Iris pigment epithelial cell (primary cell): ENCODE data around the gene CRYBA2.

Experiments used
- DNase-seq: peaks from one replicate; pipeline ENCODE4 v3.0.0-alpha.2; 2011; ENCODE audit warnings: low read depth

Gene CRYBA2

DNA sequence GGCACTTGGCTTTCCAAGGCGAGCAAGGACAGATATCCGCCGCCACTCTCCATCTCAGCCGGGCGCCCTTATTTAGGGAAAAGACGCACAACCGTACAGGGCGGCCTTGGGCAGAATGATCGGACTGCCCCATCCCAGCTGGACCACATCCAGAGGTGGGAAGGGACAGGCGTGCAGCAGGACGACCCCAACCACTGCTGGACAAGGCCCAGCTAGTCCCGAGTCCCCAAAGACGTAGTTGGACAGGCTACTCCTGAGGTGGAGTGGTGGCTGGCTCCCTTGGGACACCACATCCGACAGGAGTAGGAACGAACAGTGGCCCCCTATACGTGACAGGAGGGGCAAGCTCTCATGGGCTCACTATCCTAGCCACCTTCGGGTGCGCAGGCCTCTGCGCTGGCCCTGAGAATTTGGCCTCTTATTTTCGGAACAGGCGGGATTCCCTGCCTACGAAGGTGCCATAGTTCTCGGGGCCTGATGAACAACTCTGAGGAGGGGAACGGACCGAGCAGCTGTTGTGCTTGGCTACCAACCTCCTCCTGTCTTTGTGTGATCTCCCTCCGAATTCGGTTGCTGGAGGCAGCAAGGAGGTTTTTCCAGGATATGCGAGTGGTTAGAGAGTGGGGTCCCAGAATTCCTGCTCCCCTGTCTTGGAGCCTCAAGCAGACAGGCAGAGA, 10.5 kb downstream of the CRYBA2 start:
- no peak for DNase-seq

DNA sequence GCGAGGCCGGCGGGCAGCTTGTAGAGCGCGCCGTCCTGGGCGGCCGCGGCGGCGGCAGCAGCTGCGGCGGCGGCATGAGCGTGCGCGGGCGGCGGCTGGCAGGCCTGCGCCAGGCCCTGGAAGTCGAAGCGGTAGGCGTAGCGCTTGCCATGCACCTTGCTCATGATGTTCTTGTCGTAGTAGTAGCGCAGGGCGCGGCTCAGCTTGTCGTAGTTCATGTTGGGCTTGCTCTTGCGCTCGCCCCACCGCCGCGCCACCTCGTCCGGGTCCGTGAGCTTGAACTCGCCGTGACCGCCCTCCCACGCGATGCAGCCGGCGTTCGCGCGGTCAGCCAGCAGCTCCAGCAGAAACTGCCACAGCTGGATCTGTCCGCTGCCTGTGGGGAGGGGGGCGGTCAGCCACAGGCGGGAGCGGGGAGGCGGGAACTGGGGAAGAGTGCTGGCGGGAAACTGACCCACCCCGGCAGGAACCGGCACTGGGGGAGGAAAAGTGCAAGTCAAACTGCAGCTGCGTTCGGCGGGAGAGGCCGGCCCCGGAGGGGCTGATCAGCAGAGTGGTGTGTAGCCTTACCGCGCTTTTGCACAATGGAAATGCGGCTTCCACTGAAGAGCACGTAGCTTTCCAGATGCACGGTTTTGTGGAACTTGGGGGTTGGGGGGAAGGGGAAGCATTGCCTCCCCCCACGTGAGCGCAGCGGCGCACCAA, 11.2 kb downstream of the CRYBA2 start:
- no peak for DNase-seq

DNA sequence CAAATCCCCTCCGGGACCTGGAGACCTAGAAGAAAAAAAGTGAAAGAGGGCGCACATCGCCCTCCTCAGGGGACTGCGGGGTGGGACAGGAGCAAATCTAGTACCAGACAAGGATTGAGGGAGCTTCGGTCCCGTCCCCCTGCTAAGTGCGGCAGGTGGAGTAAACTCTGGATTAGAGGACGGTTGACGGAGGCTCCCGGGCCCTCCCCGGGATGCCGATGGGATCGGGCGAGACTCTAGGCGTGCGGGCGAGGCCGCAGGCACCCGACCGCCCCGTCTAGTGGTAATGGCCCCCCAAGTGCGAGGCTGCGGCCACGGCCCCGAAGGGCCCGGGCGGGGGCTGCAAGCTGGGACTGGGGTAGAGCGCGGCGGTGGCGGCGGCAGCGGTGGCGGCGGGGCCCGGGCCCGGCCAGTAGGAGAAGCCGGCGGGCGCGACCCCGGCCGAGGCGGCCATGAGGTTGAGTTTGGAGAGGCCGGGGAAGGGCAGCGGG, 11.8 kb downstream of the CRYBA2 start:
- no peak for DNase-seq

DNA sequence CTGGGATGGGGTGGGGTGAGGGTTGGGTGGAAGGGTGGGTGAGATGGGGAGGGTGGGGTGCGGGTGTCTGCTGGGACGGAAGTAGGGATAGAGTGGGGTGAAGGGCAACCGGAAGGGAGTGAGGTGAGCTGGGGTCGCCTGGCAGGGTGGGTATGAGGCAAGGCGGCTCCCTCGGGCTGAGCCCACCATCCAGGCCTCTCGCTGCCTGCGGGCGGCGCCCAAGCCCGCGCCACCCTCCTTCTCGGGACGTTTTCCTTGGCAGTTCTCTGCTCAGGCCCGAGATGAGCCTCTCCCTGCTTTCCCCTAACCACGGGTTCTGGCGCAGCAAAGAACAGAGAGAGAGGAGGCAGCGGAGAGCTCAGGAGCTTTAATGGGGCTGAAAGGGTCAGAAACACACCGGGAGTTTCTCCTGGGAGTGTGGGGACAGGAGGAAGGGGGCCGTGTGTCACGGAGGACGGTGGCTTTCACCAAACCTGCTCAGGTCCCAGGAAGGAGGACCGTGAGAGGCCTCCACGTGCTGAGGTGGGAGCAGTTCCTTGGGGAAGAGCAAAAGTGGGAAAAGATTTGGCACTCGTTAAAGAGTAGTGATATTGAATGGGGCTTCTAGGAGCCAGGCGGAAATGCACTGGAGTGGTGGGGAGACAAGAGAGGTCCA, 12.4 kb downstream of the CRYBA2 start:
- no peak for DNase-seq

DNA sequence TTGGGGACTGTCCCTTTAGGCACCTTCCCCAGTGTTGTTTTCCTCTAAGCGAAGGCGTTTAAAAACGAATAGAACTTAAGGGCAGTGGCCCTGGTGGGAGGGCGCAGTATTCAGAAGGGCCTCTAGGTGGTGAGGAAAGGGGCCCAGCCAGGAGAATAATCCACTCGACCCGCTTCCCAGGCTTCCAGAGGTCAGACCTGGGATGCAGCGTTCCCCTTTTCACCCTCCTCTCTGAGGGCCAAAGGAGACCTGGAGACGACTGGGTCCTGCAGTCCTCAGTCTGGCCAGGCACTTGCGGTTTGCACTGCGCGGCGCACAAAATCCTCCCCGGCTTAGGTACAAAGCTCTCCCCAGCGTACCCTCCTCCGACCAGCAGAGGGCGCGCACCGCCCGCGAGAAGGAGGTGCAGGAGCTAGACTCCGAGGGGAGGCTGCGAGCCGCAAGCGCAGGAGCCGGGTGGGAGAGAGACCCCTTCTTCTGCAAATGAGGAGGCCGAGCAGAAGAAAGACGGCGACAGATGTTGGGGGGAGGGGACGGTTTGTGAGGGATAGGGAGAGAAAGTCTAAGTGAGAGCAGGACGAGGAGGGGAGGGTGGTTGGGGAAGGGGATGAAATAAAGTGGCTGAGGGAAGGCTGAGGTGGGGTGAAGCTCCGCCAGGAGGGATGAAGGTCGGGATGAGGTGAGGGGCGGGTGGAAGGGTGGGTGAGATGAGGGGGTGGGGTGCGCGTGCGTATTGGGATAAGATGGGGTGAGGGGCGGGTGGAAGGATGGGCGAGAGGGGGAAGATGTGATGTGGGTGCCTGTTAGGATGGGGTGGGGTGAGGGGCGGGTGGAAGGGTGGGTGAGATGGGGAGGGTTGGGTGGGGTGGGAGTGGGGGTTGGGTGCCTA, 13.1 kb downstream of the CRYBA2 start:
- peak; percentile 79 for DNase-seq

DNA sequence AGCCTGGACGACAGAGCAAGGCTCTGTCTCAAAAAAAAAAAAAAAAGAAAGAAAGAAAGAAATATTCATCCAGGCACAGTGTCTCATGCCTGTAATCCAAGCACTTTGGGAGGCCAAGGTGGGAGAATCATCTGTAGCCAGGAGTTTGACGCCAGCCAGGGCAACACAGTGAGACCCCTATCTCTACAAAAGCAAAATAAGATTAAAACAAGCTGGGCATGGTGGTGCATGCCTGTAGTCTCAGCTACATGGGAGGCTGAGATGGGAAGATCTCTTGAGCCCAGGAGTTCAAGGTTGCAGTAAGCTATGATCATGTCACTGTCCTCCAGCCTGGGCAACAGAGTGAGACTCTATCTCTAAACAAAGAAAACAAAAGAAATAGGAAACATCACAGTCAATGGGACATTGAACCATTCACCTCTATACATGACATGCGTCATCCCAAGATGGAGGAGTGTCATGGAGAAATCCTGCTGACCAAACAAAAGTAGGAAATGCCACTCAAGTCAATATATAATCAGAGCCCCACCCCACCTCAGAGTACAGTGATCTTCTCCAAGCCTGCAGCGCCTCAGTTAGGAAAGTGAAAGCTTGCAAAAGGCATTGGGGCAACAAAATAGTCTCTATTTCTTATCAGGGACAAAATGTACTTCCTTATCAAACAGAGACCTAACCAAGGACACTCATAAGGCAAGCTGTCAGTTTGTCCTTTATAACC, 18.0 kb downstream of the CRYBA2 start:
- no peak for DNase-seq

DNA sequence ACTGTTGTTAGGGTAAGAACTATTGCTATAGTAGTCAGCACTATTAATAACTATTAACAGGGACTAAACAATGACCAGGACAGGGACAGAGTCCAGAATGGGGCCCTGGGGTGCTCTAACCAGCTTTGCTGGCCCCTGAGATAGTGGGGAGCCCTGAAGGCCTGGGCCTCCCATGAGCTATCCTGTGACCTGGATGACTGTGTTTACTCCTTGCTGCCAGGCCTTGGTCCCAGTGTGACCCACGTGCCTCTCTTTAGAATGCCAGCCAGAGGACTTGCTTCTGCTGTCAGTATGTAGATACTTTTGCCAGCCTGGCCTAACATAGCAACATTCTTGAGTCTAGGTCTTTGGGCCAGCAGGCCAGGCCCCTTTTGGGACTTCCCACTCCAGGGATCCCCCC, 22.3 kb downstream of the CRYBA2 start:
- DNase-seq = no peak

DNA sequence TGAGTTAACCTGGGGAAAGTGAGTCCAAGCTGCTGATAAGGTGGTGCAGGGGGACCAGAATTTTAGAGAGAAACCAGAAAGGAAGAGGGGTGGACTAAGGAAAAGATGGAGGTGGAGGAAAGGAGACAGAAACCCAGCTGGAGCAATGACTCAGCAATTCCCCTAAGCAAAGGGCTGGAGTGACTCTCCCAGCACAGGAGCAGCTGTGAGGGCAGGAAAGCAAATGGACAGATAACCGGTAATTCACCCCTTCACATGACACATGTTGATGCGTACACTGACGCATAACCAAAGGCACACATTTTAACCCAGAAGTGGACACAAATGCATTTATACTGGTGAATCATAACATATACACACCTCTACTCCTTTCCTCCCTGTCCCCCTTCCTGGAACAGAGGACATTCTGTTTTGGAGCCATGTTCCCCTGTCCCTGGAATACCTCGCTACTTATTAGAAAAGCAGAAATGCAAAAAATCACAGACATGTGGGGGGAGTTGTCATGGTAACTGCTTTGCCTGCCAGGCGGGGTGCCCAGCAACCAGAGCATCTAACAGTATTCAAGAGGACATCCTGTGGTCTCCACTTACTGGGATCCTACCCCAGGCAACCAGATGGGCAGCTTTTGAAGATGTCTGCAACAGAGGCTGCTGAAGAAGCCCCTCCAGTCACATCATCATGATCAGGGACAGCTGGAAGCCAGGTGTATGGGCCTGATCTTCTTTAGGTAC, 29.0 kb downstream of the CRYBA2 start:
- peak; percentile 90 for DNase-seq

DNA sequence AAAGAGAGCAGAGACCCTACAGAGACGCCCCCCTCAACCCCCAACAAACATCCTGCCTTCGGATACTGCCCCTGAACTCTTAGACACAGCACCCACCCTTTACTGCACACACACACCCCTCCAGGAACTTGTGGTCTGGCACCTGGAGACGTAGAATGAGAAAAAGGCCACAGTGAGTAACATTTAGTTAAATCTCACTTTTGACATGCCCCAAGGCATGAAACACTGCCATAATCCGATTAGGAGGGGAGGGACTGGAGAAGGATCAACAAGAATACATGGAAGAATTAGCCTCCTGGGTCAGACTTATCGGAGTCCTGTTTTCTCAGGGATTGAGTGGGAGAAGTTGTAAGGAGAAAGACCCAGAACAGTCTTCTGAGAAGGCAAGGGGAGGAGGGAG, 29.6 kb downstream of the CRYBA2 start:
- no peak for DNase-seq

DNA sequence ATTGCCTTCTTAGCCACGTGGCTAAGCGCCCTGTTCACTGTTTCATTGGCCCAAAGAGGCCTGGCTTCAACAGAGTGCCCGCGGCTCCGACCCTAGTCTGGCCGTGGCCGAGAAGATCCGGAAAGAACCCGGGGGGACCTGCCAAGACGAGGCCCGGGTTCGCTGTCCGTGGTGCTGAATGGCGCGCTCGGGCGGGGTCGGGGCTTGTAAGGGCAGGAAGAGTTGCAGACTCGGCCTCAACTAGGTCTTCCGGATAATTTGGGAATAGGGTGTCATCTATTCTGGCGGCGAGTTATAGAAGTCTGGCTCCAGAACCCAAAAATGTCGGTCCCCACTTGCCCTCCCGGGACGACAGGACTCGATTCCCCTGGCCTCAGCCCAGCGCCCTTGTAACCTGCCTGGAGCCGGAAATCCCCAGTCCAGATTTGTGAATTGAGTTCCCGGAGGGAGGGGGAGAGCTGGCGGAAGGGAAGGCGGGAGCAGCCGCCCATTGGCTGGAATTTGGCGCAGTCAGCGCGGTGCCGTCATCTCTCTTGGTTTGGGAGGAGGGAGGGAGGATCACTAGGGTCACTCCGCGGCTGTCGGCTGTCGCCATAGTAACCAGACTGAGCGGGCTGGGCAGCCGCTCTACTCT, 30.2 kb downstream of the CRYBA2 start:
- peak; percentile 77 for DNase-seq

DNA sequence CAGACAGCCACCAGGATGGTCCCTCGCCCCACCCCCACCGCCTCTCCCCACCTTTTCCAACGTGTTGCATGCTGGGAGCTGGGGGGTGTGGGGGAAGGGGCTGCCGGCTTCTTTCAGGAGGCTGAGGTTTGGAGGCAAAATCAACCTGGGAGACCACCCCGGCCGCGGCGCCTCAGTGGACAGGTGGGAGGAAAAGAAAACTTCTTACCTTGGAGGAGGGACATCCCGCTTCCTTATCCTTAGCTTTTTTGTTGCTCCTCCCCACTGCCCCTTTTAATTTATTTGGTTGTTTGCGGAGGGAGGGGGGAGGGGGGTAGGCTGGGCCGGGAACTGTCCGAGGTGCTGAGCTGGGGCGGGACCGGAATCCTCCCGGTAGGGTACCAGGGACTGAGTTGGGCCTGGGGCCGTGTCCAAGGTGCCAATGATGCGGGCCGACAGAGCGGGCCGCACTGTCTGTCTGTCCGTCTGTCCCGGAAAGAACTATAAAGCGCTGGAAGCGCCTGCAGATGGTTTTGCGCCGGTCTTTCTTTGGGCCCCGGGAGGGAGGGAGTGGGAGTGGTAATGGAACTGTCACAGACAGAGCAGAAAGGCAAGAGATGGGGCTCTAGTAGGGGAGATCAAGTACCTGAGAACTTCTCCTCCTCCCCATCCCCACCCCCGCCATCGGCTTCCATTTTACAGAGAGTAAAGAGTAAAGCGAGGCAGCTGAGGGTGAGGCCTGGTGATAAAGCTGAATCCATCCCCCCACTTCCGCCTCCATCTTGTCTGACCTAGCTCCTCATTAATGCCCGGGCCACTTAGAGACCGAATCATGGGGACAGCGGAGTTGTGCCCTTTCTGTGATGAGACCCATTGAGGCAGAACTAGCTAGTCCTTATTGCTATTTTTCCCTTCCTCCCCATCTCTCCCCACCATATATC, 31.3 kb downstream of the CRYBA2 start:
- no peak for DNase-seq

DNA sequence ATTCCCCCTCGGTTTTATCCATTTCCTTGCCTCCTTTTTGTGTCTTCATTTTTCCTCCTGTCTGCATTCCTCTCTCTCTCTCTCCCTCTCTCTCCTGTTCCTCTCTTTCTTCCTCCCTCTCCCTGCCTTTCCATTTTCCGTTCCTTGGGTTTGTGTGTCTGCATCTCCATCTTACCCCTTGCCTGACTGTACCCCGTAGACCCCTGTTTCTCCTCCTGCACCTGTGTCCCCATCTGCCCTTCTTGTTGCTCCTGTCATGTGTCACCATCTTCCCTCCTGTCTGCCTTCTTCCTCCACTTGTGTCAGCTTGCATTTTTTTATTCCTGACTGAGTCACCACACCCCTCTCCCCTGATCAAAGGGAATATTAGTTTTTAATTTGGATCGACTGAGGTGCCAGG, 32.0 kb downstream of the CRYBA2 start:
- DNase-seq = no peak

DNA sequence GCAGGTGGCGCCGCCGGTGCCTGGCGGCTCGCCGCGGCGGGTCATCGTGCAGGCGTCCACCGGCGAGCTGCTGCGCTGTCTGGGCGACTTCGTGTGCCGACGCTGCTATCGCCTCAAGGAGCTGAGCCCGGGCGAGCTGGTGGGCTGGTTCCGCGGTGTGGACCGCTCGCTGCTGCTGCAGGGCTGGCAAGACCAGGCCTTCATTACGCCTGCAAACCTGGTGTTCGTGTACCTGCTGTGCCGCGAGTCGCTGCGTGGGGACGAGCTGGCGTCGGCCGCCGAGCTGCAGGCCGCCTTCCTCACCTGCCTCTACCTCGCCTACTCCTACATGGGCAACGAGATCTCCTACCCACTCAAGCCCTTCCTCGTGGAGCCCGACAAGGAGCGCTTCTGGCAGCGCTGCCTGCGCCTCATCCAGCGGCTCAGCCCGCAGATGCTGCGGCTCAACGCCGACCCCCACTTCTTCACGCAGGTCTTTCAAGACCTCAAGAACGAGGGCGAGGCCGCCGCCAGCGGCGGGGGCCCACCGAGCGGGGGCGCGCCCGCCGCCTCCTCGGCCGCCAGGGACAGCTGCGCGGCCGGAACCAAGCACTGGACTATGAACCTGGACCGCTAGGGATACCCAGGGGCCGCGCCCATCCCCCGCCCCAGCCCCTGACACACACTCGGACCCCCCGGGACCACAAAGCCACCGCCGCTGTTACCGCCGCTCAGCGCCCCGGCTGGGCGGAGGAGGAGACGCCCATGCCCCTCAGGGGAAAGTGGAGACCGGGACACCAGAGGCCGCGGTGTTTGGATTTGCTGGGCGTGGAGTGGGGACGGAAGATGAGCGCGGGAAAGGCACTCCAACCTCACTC, 32.7 kb downstream of the CRYBA2 start:
- DNase-seq = no peak

DNA sequence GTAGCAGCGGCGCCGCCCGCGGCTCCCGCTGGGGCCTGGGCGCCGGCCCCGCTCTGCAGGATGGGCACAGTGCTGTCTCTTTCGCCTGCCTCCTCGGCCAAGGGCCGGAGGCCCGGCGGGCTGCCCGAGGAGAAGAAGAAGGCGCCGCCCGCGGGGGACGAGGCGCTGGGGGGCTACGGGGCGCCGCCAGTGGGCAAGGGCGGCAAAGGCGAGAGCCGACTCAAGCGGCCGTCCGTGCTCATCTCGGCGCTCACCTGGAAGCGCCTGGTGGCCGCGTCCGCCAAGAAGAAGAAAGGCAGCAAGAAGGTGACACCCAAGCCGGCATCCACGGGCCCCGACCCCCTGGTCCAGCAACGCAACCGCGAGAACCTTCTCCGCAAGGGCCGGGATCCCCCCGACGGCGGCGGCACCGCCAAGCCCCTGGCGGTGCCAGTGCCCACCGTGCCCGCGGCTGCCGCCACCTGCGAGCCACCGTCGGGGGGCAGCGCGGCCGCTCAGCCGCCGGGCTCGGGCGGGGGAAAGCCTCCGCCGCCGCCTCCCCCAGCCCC, 33.4 kb downstream of the CRYBA2 start:
- no peak for DNase-seq

DNA sequence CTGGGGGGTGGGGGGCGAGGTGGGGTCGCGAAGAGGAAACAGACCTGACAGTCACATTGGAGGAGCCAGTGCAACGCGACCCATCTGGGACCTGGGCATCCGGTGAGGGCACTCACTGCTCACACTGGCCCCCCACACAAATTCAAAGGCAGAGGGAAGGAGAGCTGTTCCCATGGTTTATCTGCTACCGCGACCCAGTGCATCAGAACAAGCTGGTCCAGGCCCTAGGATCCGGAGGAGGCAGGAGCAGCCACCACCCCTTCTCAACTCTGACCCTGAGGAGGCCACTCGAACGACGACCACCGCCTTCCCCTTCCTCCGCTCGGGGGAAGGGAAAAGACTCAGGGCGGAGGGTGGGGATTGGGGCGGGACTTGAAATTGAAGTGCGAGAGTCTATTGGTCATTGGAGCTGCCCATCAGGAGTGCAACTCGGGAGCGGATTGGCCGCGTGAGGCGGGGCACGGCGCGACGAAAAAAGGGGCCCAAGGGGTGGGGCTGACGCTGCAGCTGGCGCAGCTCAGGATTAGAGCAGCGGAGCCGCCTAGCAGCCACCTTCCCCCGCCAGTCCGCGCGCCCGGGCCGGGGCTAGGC, 34.0 kb downstream of the CRYBA2 start, which contains the start of gene CDK5R2:
CDK5R2 (plus strand) TSS at position 526 of the 591 bp plus-strand sequence. CDS start 155 bp downstream, outside the sequence.
- DNase-seq = peak; percentile 74

DNA sequence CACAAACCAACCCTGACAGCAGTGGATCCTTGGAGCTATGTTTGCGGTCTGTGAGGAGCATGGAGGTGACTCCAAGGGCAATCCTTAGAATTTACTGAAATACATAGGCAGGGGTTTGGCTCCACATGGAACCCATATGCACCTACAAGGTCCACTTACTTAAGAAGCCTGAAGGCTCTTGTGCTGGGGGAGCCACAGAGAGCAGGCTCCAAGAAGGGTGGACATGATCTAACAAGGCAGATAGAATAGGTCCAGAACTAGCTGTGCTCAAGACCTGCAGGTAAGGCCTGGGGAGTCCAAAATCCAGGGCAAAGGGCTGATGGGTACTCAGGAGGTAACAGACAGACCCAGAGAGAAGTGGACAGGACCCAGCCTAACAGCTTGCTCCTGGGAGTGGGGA, 34.9 kb downstream of the CRYBA2 start:
- no peak for DNase-seq

DNA sequence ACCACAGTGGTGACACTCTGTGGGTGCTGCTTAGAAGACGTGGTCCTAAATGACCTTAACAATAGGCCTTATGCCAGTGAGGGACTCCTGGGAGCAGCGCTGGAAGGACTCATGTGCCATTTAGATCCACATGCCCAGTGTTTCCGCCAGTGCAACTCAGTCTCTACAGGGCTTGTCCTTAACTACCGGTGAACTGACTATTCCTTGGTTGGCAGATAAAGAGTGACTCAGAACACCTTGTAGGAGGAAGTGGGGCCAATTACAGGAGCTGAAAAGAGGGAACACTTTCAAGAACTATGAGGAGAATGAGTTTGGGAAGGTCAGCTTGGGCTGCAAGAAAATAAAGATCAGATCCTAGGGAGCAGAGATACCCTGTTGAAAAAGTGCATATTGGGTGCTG, 35.6 kb downstream of the CRYBA2 start:
- no peak for DNase-seq
